Thyroid gland (tissue), 4 donors: Measurements from ENCODE around the gene FOXJ3. TPM values are rescaled to one million over a fixed set of nuclear protein-coding genes. Genes with fewer than 3 reads are reported as not detected.
A peak's percentile ranks its signal among the peaks of the same experiment; 100 is the strongest.

Experiments used
- DNase-seq, 2 donors: peaks; one replicate each; pipeline ENCODE4 v3.0.0-alpha.2; 2019
- H3K27ac ChIP-seq, 3 donors: fragments of 200-600 bp; sonication (generic); 1 replicate in 2 of 3; 2 replicates in 1 of 3; pipeline ENCODE4 v1.5.1; 2016 to 2019; ENCODE audit warnings: mild to moderate bottlenecking in 1 of 3, moderate library complexity in 1 of 3
- H3K27me3 ChIP-seq: fragments of 200-600 bp; sonication (generic); one replicate; pipeline ENCODE4 v1.5.1; 2019
- H3K36me3 ChIP-seq, 2 donors: fragments of 200-600 bp; sonication (generic); one replicate each; pipeline ENCODE4 v1.5.1; 2016 to 2019
- H3K4me1 ChIP-seq, 2 donors: fragments of 200-600 bp; sonication (generic); one replicate each; pipeline ENCODE4 v1.5.1; 2017 to 2019
- H3K4me3 ChIP-seq, 3 donors: fragments of 200-600 bp; sonication (generic); replicated peaks in 1 of 3; 1 replicate in 2 of 3; 2 replicates in 1 of 3; pipeline ENCODE4 v1.5.1; 2016; ENCODE audit warnings: mild to moderate bottlenecking in 1 of 3
- H3K9me3 ChIP-seq: fragments of 200-600 bp; sonication (generic); one replicate; pipeline ENCODE4 v1.5.1; 2017
- CTCF ChIP-seq, 6 experiments: fragments of 200-600 bp in 3 of 6; fragments of 450-650 bp in 3 of 6; sonication (generic) in 3 of 6; IDR thresholded peaks; one replicate each; pipeline ENCODE4 v1.5.1; 2016 to 2019; ENCODE audit warnings: antibody characterized with exemption in 6 of 6, mild to moderate bottlenecking in 2 of 6, inconsistent platforms in 1 of 6, moderate library complexity in 1 of 6
- POLR2A ChIP-seq, 2 donors: fragments of 450-650 bp; IDR thresholded peaks; one replicate each; pipeline ENCODE4 v1.6.1; 2017; ENCODE audit warnings: antibody characterized with exemption in 2 of 2, mild to moderate bottlenecking in 2 of 2, moderate library complexity in 1 of 2
- WGBS, 2 donors: methylation state at CpG; one replicate each; pipeline ENCODE4 v1.1.5; 2017; 5-methylcytosine and 5-hydroxymethylcytosine counted together
- intact Hi-C: fragments of 100-400 bp; cut with DNase I; formaldehyde crosslinking; loops from one replicate; pipeline ENCODE4 v1.15.1; 2023
- total RNA-seq, 4 donors: library from RNA; depleted of rRNA; stranded (reverse); fragments of >200 nt; gene quantifications; one replicate each; pipeline ENCODE4 v1.2.3, GENCODE V29; 2016

Gene FOXJ3
- total RNA-seq, 4 donors from 2014 or later = 55.4 to 87.5 (median 81.0) TPM

GRCh38 chr1:42336978-42337377, 1.9 kb upstream of the FOXJ3 start:
- no peak for TF ChIP-seq POLR2A (IDR thresholded peaks at IDR 0.05)
- no peak for TF ChIP-seq CTCF (IDR thresholded peaks at IDR 0.05)
- Histone ChIP-seq H3K27ac (no peak overlapping the region), H3K4me1 (peaks cover 12 to 16% of the 10 kb centered on the region in 2 donors), H3K4me3 (no peak overlapping the region), H3K36me3 (no peaks in the 10 kb centered on the region), H3K27me3 (no peaks in the 10 kb centered on the region), H3K9me3 (no peaks in the 10 kb centered on the region)
- intact Hi-C loops = loop anchor here (5.0 kb wide), 1 partner anchor 120 kb away; the partner anchor contains the start of genes PPCS and ZMYND12
- 51 to 65% methylated on average over 6 of the region's 6 CpGs for WGBS, 2 donors
- DNase-seq = no peak

- Histone ChIP-seq H3K27me3 (no peaks in the 10 kb centered on the region), H3K4me3 (peak overlapping the region; percentile 19 to 99 (median 90)), H3K27ac (peak overlapping the region; percentile 56 to 96 (median 92)), H3K36me3 (no peaks in the 10 kb centered on the region), H3K4me1 (peaks cover 12 to 16% of the 10 kb centered on the region in 2 donors), H3K9me3 (no peaks in the 10 kb centered on the region)
- peak in 1 of 2 donors; percentile 10 for DNase-seq
- 5 to 9% methylated on average over 9 of the region's 9 CpGs for WGBS, 2 donors
- intact Hi-C loops = loop anchor here (5.0 kb wide), 1 partner anchor 121 kb away; the partner anchor contains the start of genes PPCS and ZMYND12
- no peak for TF ChIP-seq POLR2A (IDR thresholded peaks at IDR 0.05)
- TF ChIP-seq CTCF (IDR thresholded peaks at IDR 0.05) = no peak
Measured at GRCh38 chr1:42335809-42336518, 929 bp upstream of the FOXJ3 start.

GRCh38 chr1:42334240-42335049, 590 bp downstream of the FOXJ3 start:
- TF ChIP-seq POLR2A (IDR thresholded peaks at IDR 0.05) = no peak
- TF ChIP-seq CTCF (IDR thresholded peaks at IDR 0.05) = no peak
- Histone ChIP-seq H3K9me3 (no peaks in the 10 kb centered on the region), H3K36me3 (no peaks in the 10 kb centered on the region), H3K27ac (peak overlapping the region; percentile 71 to 96 (median 92)), H3K4me3 (peak overlapping the region; percentile 83 to 99 (median 90)), H3K27me3 (no peaks in the 10 kb centered on the region), H3K4me1 (peaks cover 12 to 16% of the 10 kb centered on the region in 2 donors)
- 0% methylated on average over 13 to 14 of the region's 58 CpGs for WGBS, 2 donors
- DNase-seq = peak; percentile 38 to 44
- intact Hi-C loops = loop anchor here (5.0 kb wide), 2 partner anchors 123 to 152 kb away; partner anchors contain the start of genes PPCS and ZMYND12

GRCh38 chr1:42333662-42334239, 1.3 kb downstream of the FOXJ3 start:
- H3K36me3 ChIP-seq = no peaks in the 10 kb centered on the region
- peak overlapping the region; percentile 83 to 99 (median 90) for H3K4me3 ChIP-seq
- DNase-seq = no peak
- WGBS, 2 donors = 6 to 9% methylated on average over 6 of the region's 6 CpGs
- peak overlapping the region in 2 of 3 donors; percentile 24 to 96 for H3K27ac ChIP-seq
- intact Hi-C loops = loop anchor here (5.0 kb wide), 1 partner anchor 151 kb away; no protein-coding TSS in a partner anchor
- no peaks in the 10 kb centered on the region for H3K9me3 ChIP-seq
- no peaks in the 10 kb centered on the region for H3K27me3 ChIP-seq
- TF ChIP-seq CTCF (IDR thresholded peaks at IDR 0.05) (no peak), POLR2A (IDR thresholded peaks at IDR 0.05) (no peak)
- peaks cover 14 to 16% of the 10 kb centered on the region in 2 donors for H3K4me1 ChIP-seq
